Ascending aorta (tissue), 2 donors: ENCODE results near the gene CFAP92. TPM values are rescaled to one million over a fixed set of nuclear protein-coding genes. Genes with fewer than 3 reads are reported as not detected.

ENCODE experiments used
- DNase-seq, 2 donors: peaks; one replicate each; pipeline ENCODE4 v3.0.0-alpha.2; 2019; ENCODE audit warnings: low spot score in 2 of 2
- H3K27ac ChIP-seq, 2 donors: fragments of 200-600 bp; sonication (generic); one replicate each; pipeline ENCODE4 v1.5.1; 2016 to 2017; ENCODE audit warnings: mild to moderate bottlenecking in 1 of 2
- H3K27me3 ChIP-seq: fragments of 200-600 bp; sonication (generic); one replicate; pipeline ENCODE4 v1.5.1; 2017
- H3K36me3 ChIP-seq, 2 donors: fragments of 200-600 bp; sonication (generic); one replicate each; pipeline ENCODE4 v1.5.1; 2016
- H3K4me1 ChIP-seq, 2 donors: fragments of 200-600 bp; sonication (generic); one replicate each; pipeline ENCODE4 v1.5.1; 2016 to 2017; ENCODE audit warnings: mild to moderate bottlenecking in 1 of 2
- H3K4me3 ChIP-seq, 2 donors: fragments of 200-600 bp; sonication (generic); one replicate each; pipeline ENCODE4 v1.5.1; 2016 to 2017; ENCODE audit warnings: mild to moderate bottlenecking in 1 of 2
- H3K9me3 ChIP-seq, 2 donors: fragments of 200-600 bp; sonication (generic); one replicate each; pipeline ENCODE4 v1.5.1; 2016
- intact Hi-C: fragments of 100-400 bp; cut with DNase I; formaldehyde crosslinking; loops from one replicate; pipeline ENCODE4 v1.15.1; 2023
- total RNA-seq: library from RNA; depleted of rRNA; stranded (reverse); fragments of >200 nt; gene quantifications from one replicate; pipeline ENCODE4 v1.1.0, GENCODE V29; 2016
- TF ChIP-seq, protein P1 (sequence below), 3 experiments: fragments of 200-600 bp in 2 of 3; fragments of 450-650 bp in 1 of 3; sonication (generic) in 2 of 3; IDR thresholded peaks; one replicate each; pipeline ENCODE4 v1.5.1; 2016 to 2019; ENCODE audit warnings: antibody characterized with exemption in 3 of 3, mild to moderate bottlenecking in 1 of 3, moderate library complexity in 1 of 3

Gene CFAP92
- total RNA-seq, 1 donor from 2014 or later, result not detected

DNA sequence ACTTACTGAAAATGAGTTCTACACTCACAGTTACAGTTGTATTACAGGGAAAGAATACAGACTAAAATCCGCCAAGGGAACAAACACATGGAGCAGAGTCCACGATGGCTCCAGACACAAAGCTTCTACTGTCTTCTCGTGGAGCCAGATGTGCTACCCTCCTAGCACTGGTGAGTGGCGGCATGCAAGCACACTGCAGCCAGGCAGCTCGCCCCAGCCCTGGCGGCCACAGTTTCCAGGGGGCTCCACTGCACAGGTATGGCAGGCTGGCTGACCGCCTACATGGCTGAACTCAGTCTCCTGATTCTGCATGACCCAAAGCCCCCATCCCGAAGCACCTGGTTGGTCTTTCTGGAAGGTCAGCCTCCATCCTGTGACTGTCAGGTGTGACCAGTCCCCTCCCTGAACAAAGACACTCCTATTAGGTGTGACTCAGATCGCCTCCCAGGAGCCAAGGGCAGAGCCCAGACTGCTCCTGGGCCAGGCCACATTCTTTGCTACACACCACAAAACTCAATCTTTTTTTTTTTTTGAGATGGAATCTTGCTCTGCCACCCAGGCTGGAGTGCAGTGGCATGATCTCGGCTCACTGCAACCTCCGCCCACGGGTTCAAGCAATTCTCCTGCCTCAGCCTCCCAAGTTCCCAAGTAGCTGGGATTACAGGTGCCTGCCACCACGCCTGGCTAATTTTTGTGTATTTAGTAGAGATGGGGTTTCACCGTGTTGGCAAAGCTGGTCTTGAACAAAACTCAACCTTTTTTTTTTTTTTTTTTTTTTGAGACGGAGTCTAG, 51.5 kb downstream of the CFAP92 start:
- DNase-seq, result no peak
- intact Hi-C loops, result no loop called here
- H3K27me3 ChIP-seq, result no peaks in the 10 kb centered on the region
- H3K36me3 ChIP-seq, result no peaks in the 10 kb centered on the region
- no peak overlapping the region for H3K4me3 ChIP-seq
- TF ChIP-seq, protein P1, sequence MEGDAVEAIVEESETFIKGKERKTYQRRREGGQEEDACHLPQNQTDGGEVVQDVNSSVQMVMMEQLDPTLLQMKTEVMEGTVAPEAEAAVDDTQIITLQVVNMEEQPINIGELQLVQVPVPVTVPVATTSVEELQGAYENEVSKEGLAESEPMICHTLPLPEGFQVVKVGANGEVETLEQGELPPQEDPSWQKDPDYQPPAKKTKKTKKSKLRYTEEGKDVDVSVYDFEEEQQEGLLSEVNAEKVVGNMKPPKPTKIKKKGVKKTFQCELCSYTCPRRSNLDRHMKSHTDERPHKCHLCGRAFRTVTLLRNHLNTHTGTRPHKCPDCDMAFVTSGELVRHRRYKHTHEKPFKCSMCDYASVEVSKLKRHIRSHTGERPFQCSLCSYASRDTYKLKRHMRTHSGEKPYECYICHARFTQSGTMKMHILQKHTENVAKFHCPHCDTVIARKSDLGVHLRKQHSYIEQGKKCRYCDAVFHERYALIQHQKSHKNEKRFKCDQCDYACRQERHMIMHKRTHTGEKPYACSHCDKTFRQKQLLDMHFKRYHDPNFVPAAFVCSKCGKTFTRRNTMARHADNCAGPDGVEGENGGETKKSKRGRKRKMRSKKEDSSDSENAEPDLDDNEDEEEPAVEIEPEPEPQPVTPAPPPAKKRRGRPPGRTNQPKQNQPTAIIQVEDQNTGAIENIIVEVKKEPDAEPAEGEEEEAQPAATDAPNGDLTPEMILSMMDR (IDR thresholded peaks at IDR 0.05), result no peak
- H3K27ac ChIP-seq, result no peak overlapping the region
- H3K9me3 ChIP-seq, result no peaks in the 10 kb centered on the region
- H3K4me1 ChIP-seq, result no peaks in the 10 kb centered on the region

DNA sequence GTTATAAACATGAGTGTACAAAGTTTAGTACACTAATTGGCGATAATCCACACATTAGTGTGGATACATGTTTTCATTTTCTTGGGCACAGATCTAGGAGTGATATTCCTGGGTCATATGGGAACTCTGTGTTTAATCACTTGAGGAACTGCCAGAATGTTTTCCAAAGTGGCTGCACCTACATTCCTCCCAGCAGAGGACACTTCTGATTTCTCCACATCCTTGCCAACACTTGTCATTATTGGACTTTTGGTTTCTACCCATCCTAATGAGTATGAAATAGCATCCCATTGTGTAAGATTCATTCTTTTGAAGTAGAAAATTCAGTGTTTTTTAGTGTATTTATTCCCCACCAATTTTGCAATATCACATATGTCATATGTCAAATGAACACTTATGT, 53.6 kb downstream of the CFAP92 start:
- H3K4me1 ChIP-seq, result no peaks in the 10 kb centered on the region
- DNase-seq, result no peak
- no peaks in the 10 kb centered on the region for H3K27me3 ChIP-seq
- TF ChIP-seq, protein P1 (IDR thresholded peaks at IDR 0.05), result no peak
- intact Hi-C loops, result no loop called here
- H3K27ac ChIP-seq, result no peak overlapping the region
- H3K36me3 ChIP-seq, result no peaks in the 10 kb centered on the region
- no peaks in the 10 kb centered on the region for H3K9me3 ChIP-seq
- no peak overlapping the region for H3K4me3 ChIP-seq

- H3K27me3 ChIP-seq, result no peaks in the 10 kb centered on the region
- H3K9me3 ChIP-seq, result no peaks in the 10 kb centered on the region
- H3K4me1 ChIP-seq, result no peaks in the 10 kb centered on the region
- DNase-seq, result no peak
- TF ChIP-seq, protein P1 (IDR thresholded peaks at IDR 0.05), result no peak
- intact Hi-C loops, result no loop called here
- H3K27ac ChIP-seq, result no peak overlapping the region
- no peak overlapping the region for H3K4me3 ChIP-seq
- H3K36me3 ChIP-seq, result no peaks in the 10 kb centered on the region
These were observed 57.5 kb downstream of the CFAP92 start for GRCh38 chr3:128936341-128936740.

DNA sequence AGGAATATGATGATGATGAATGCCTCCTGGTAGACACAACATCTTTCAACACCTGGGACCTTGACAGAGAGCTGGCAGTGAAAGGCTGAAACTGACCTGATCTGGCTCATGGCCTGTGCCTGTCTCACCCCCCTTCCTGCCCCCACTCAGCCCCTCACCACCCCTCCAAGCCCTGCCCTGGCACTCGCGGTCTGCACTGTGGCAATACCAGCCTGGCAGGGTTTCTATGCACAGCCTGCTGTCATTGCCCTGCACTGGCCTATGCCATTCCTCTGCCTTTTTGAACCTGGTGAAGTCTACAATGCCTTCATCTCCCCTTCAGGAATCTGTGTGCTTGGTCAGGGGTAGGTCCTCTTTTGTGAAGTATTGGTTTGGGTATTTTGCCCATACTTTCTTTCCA, 58.0 kb downstream of the CFAP92 start:
- Histone ChIP-seq H3K4me1 (no peaks in the 10 kb centered on the region), H3K9me3 (no peaks in the 10 kb centered on the region), H3K36me3 (no peaks in the 10 kb centered on the region), H3K27ac (no peak overlapping the region), H3K27me3 (no peaks in the 10 kb centered on the region), H3K4me3 (no peak overlapping the region)
- TF ChIP-seq, protein P1 (IDR thresholded peaks at IDR 0.05), result no peak
- intact Hi-C loops, result no loop called here
- no peak for DNase-seq

- intact Hi-C loops, result no loop called here
- no peak overlapping the region for H3K27ac ChIP-seq
- TF ChIP-seq, protein P1 (IDR thresholded peaks at IDR 0.05), result no peak
- H3K4me1 ChIP-seq, result no peaks in the 10 kb centered on the region
- no peaks in the 10 kb centered on the region for H3K9me3 ChIP-seq
- H3K27me3 ChIP-seq, result no peaks in the 10 kb centered on the region
- H3K36me3 ChIP-seq, result no peaks in the 10 kb centered on the region
- DNase-seq, result no peak
- no peak overlapping the region for H3K4me3 ChIP-seq
These were observed 60.0 kb downstream of the CFAP92 start for GRCh38 chr3:128933922-128934253.
